K562 (cell line): ENCODE results near the gene AGPAT1. TPM values are rescaled to one million over a fixed set of nuclear protein-coding genes. Genes with fewer than 3 reads are reported as not detected.

Source experiments
- BRD4 ChIP-seq: fragments of 200-600 bp; sonication (generic); IDR thresholded peaks from 2 replicates; pipeline ENCODE4 v1.6.1; 2017; ENCODE audit warnings: inconsistent platforms
- ELF2 ChIP-seq: fragments of 250-450 bp; sonication (Bioruptor Pico); IDR thresholded peaks from 2 replicates; pipeline ENCODE4 v1.5.0; 2021; ENCODE audit warnings: mild to moderate bottlenecking
- FOXP1 ChIP-seq: sonication (generic); formaldehyde crosslinking; IDR thresholded peaks from 2 replicates; pipeline ENCODE4 v1.8.0; 2022; ENCODE audit warnings: mild to moderate bottlenecking, missing genetic modification reagents
- HSF4 ChIP-seq: fragments of 250-450 bp; sonication (Bioruptor Pico); IDR thresholded peaks from 2 replicates; pipeline ENCODE4 v2.1.2; 2022; ENCODE audit warnings: mild to moderate bottlenecking, moderate library complexity, borderline replicate concordance
- JUN ChIP-seq, 2 experiments: sonication (generic) in 1 of 2; formaldehyde crosslinking in 1 of 2; IDR thresholded peaks; 2 replicates each; pipeline versions ENCODE4 v1.6.1 to v1.8.0; 2012 to 2022; ENCODE audit warnings: borderline replicate concordance in 2 of 2, mild to moderate bottlenecking in 2 of 2, improper control_type of control experiment in 1 of 2, low read depth in 1 of 2, low read length in 1 of 2, missing genetic modification reagents in 1 of 2
- MED1 ChIP-seq: sonication (generic); formaldehyde crosslinking; IDR thresholded peaks from 2 replicates; pipeline ENCODE4 v1.8.1; 2023; ENCODE audit warnings: missing genetic modification reagents, borderline replicate concordance
- NFATC3 ChIP-seq: fragments of 450-650 bp; IDR thresholded peaks from 2 replicates; pipeline ENCODE4 v1.6.1; 2017; ENCODE audit warnings: mild to moderate bottlenecking
- RBM39 ChIP-seq: fragments of 200-400 bp; formaldehyde crosslinking; optimal IDR thresholded peaks from 2 replicates; pipeline ENCODE3; 2018; ENCODE audit warnings: low read depth, low read length
- SAFB2 ChIP-seq: fragments of 200-400 bp; formaldehyde crosslinking; IDR thresholded peaks from 2 replicates; pipeline ENCODE4 v1.6.1; 2018; ENCODE audit warnings: borderline replicate concordance, low read length, low read depth, moderate library complexity; ENCODE audit not compliant: severe bottlenecking
- YY1 ChIP-seq, 3 experiments: IDR thresholded peaks; 2 replicates each; pipeline ENCODE4 v1.6.1; 2011; ENCODE audit warnings: low read length in 2 of 3, mild to moderate bottlenecking in 2 of 3, moderate library complexity in 2 of 3, borderline replicate concordance in 1 of 3, control low read depth in 1 of 3, low read depth in 1 of 3; ENCODE audit not compliant: insufficient read depth in 3 of 3, insufficient replicate concordance in 2 of 3, control insufficient read depth in 1 of 3, insufficient read length in 1 of 3; ENCODE audit errors: extremely low read depth in 1 of 3
- ZC3H8 ChIP-seq: fragments of 450-650 bp; IDR thresholded peaks from 2 replicates; pipeline ENCODE4 v1.6.1; 2017
- ZFPM2 ChIP-seq: fragments of 250-450 bp; sonication (Bioruptor Pico); IDR thresholded peaks from 2 replicates; pipeline ENCODE4 v1.5.1; 2022; ENCODE audit warnings: mild to moderate bottlenecking
- ZNF316 ChIP-seq: fragments of 450-650 bp; IDR thresholded peaks from 2 replicates; pipeline ENCODE4 v1.6.1; 2016
- polyA plus RNA-seq, 8 experiments: library from polyadenylated mRNA; depleted of rRNA in 4 of 8; stranded (reverse) in 5 of 8; unstranded in 3 of 8; fragments of >200 nt; fragmentation: Nextera tagmentation in 2 of 8; fragmentation: Illumina TruSeq in 1 of 8; extraction: Ambion mirVana in 2 of 8; extraction: Trizol in 1 of 8; gene quantifications; 2 replicates each; pipeline versions ENCODE4 v1.2.1 to v1.2.3, GENCODE V29; 2011 to 2014; ENCODE audit warnings: inconsistent platforms in 1 of 8, missing spikeins in 1 of 8
- total RNA-seq, 7 experiments: library from RNA; depleted of rRNA in 6 of 7; stranded (reverse); fragments of >200 nt in 6 of 7; fragmentation: Illumina TruSeq in 2 of 7; extraction: Trizol in 2 of 7; gene quantifications; 2 replicates each; pipeline versions ENCODE4 v1.2.1 to v1.2.3, GENCODE V29; 2011 to 2021; ENCODE audit warnings: low replicate concordance in 1 of 7
- TF ChIP-seq, protein P1 (sequence below): fragments of 450-650 bp; IDR thresholded peaks from 2 replicates; pipeline ENCODE4 v1.6.1; 2018; ENCODE audit not compliant: partially characterized antibody
- TF ChIP-seq, protein P2 (sequence below), 2 experiments: fragments of 450-650 bp; IDR thresholded peaks; 2 replicates each; pipeline ENCODE4 v1.6.1; 2016
- TF ChIP-seq, protein P3 (sequence below): fragments of 250-450 bp; sonication (Bioruptor Pico); IDR thresholded peaks from 2 replicates; pipeline ENCODE4 v1.4.0; 2020; ENCODE audit warnings: borderline replicate concordance
- TF ChIP-seq, protein P4 (sequence below): sonication (generic); formaldehyde crosslinking; IDR thresholded peaks from 2 replicates; pipeline ENCODE4 v1.9.0; 2022; ENCODE audit warnings: mild to moderate bottlenecking, missing genetic modification reagents

Gene AGPAT1
- total and polyA plus RNA-seq, 9 of the 15 experiments (the other 6 are each of a cell fraction or from before 2014, with no cell fraction given), result 37.9 to 176 (median 69.4) TPM

DNA sequence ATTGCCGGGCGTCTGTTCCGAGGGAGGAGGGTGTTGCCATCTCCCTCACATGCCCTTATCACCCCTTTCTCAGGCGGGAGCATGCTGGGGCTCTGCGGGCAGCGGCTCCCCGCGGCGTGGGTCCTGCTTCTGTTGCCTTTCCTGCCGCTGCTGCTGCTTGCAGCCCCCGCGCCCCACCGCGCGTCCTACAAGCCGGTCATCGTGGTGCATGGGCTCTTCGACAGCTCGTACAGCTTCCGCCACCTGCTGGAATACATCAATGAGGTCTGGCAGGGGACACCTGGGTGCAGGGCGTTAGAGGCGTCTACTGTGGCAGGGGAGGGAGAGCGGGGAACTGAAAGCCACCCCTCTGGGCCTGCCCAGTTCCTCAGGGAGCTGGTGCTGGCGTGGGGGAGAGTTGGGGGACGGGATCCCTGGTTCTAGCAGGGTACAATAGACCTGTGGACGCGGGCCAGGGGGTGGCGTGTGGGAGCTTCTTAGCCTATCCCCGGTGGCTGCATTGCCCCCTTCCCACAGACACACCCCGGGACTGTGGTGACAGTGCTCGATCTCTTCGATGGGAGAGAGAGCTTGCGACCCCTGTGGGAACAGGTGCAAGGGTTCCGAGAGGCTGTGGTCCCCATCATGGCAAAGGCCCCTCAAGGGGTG is 21.2 kb downstream of the AGPAT1 start (continued):
- TF ChIP-seq JUN (IDR thresholded peaks at IDR 0.05; ENCODE audit: borderline replicate concordance, low read depth, low read length), result 0 out of 2 replicates have a peak, but pooled peaks have one; percentile 36
- TF ChIP-seq JUN (CRISPR knock-in tag; IDR thresholded peaks at IDR 0.05; ENCODE audit: borderline replicate concordance), result no peak
- no peak for TF ChIP-seq ZNF316
- TF ChIP-seq MED1 (CRISPR knock-in tag), result no peak
- TF ChIP-seq RBM39, result no peak
- TF ChIP-seq HSF4 (CRISPR knock-in tag), result no peak
- TF ChIP-seq, protein P1, sequence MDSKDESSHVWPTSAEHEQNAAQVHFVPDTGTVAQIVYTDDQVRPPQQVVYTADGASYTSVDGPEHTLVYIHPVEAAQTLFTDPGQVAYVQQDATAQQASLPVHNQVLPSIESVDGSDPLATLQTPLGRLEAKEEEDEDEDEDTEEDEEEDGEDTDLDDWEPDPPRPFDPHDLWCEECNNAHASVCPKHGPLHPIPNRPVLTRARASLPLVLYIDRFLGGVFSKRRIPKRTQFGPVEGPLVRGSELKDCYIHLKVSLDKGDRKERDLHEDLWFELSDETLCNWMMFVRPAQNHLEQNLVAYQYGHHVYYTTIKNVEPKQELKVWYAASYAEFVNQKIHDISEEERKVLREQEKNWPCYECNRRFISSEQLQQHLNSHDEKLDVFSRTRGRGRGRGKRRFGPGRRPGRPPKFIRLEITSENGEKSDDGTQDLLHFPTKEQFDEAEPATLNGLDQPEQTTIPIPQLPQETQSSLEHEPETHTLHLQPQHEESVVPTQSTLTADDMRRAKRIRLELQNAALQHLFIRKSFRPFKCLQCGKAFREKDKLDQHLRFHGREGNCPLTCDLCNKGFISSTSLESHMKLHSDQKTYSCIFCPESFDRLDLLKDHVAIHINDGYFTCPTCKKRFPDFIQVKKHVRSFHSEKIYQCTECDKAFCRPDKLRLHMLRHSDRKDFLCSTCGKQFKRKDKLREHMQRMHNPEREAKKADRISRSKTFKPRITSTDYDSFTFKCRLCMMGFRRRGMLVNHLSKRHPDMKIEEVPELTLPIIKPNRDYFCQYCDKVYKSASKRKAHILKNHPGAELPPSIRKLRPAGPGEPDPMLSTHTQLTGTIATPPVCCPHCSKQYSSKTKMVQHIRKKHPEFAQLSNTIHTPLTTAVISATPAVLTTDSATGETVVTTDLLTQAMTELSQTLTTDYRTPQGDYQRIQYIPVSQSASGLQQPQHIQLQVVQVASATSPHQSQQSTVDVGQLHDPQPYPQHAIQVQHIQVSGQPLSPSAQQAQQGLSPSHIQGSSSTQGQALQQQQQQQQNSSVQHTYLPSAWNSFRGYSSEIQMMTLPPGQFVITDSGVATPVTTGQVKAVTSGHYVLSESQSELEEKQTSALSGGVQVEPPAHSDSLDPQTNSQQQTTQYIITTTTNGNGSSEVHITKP, result peak; percentile 68
- no peak for TF ChIP-seq ZC3H8
- peak; percentile 97 for TF ChIP-seq FOXP1 (CRISPR knock-in tag)
- TF ChIP-seq ELF2 (CRISPR knock-in tag), result peak; percentile 72
- no peak for TF ChIP-seq SAFB2
- no peak for TF ChIP-seq NFATC3
- TF ChIP-seq, protein P2, sequence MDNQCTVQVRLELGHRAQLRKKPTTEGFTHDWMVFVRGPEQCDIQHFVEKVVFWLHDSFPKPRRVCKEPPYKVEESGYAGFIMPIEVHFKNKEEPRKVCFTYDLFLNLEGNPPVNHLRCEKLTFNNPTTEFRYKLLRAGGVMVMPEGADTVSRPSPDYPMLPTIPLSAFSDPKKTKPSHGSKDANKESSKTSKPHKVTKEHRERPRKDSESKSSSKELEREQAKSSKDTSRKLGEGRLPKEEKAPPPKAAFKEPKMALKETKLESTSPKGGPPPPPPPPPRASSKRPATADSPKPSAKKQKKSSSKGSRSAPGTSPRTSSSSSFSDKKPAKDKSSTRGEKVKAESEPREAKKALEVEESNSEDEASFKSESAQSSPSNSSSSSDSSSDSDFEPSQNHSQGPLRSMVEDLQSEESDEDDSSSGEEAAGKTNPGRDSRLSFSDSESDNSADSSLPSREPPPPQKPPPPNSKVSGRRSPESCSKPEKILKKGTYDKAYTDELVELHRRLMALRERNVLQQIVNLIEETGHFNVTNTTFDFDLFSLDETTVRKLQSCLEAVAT (IDR thresholded peaks at IDR 0.05), result no peak
- no peak for TF ChIP-seq ZFPM2 (CRISPR knock-in tag)
- no peak; the same call in 1 of the 2 replicates for TF ChIP-seq BRD4
- TF ChIP-seq, protein P3, sequence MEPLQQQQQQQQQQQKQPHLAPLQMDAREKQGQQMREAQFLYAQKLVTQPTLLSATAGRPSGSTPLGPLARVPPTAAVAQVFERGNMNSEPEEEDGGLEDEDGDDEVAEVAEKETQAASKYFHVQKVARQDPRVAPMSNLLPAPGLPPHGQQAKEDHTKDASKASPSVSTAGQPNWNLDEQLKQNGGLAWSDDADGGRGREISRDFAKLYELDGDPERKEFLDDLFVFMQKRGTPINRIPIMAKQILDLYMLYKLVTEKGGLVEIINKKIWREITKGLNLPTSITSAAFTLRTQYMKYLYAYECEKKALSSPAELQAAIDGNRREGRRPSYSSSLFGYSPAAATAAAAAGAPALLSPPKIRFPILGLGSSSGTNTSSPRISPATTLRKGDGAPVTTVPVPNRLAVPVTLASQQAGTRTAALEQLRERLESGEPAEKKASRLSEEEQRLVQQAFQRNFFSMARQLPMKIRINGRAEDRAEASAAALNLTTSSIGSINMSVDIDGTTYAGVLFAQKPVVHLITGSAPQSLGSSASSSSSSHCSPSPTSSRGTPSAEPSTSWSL, result no peak
- TF ChIP-seq YY1 (IDR thresholded peaks at IDR 0.05; ENCODE audit: borderline replicate concordance in 1 of 3, control insufficient read depth in 1 of 3, extremely low read depth in 1 of 3, insufficient read depth in 3 of 3, insufficient read length in 1 of 3, insufficient replicate concordance in 2 of 3, low read depth in 1 of 3, low read length in 2 of 3), result peak in 2 of 3 experiments; percentile 50 to 52
- TF ChIP-seq, protein P4, sequence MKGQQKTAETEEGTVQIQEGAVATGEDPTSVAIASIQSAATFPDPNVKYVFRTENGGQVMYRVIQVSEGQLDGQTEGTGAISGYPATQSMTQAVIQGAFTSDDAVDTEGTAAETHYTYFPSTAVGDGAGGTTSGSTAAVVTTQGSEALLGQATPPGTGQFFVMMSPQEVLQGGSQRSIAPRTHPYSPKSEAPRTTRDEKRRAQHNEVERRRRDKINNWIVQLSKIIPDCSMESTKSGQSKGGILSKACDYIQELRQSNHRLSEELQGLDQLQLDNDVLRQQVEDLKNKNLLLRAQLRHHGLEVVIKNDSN (CRISPR knock-in tag), result no peak; the same call in 1 of the 2 replicates
